SK-N-SH treated with all-trans-retinoic acid at 6 μM for 48 hours (cell line): ENCODE results near the gene YPEL5.
A peak's percentile ranks its signal among the peaks of the same experiment; 100 is the strongest.
"Not testable (repeated sequence)": the region's sequence is repeated elsewhere in the genome, so short reads cannot be mapped to it uniquely, and the experiment has no call there.

Experiments used
- ATAC-seq: fragments of 200-7000 bp; cut with Tn5 transposase; 3 replicates; pipeline ENCODE4 v1.9.1; 2020; ENCODE audit warnings: mild to moderate bottlenecking, moderate library complexity
- ARNTL ChIP-seq: fragments of 450-650 bp; formaldehyde crosslinking; IDR thresholded peaks from 2 replicates; pipeline ENCODE4 v1.5.0; 2020; ENCODE audit warnings: low read depth, mild to moderate bottlenecking, moderate library complexity, borderline replicate concordance
- BACH2 ChIP-seq: fragments of 250-450 bp; sonication (Bioruptor Pico); IDR thresholded peaks from 2 replicates; pipeline ENCODE4 v1.9.0; 2021; ENCODE audit warnings: mild to moderate bottlenecking, borderline replicate concordance
- CREB5 ChIP-seq: fragments of 250-450 bp; sonication (Bioruptor Pico); IDR thresholded peaks from 2 replicates; pipeline ENCODE4 v1.5.1; 2020; ENCODE audit warnings: low read depth, mild to moderate bottlenecking, moderate library complexity
- CSDC2 ChIP-seq: fragments of 250-450 bp; sonication (Bioruptor Pico); IDR thresholded peaks from 2 replicates; pipeline ENCODE4 v1.5.0; 2020; ENCODE audit warnings: mild to moderate bottlenecking, moderate library complexity
- CSRNP3 ChIP-seq: fragments of 250-450 bp; sonication (Bioruptor Pico); IDR thresholded peaks from 2 replicates; pipeline ENCODE4 v1.5.1; 2021; ENCODE audit warnings: mild to moderate bottlenecking, moderate library complexity
- ESRRG ChIP-seq: fragments of 250-450 bp; sonication (Bioruptor Pico); IDR thresholded peaks from 2 replicates; pipeline ENCODE4 v1.6.1; 2021; ENCODE audit warnings: mild to moderate bottlenecking
- GLIS3 ChIP-seq: fragments of 250-450 bp; sonication (Bioruptor Pico); IDR thresholded peaks from 2 replicates; pipeline ENCODE4 v1.5.0; 2020; ENCODE audit warnings: mild to moderate bottlenecking, moderate library complexity
- ISL1 ChIP-seq: fragments of 250-450 bp; sonication (Bioruptor Pico); IDR thresholded peaks from 2 replicates; pipeline ENCODE4 v2.1.2; 2022; ENCODE audit warnings: mild to moderate bottlenecking, moderate library complexity
- PATZ1 ChIP-seq: fragments of 250-450 bp; sonication (Bioruptor Pico); IDR thresholded peaks from 2 replicates; pipeline ENCODE4 v1.8.0; 2020; ENCODE audit warnings: mild to moderate bottlenecking, moderate library complexity, borderline replicate concordance
- POU6F1 ChIP-seq: fragments of 250-450 bp; sonication (Bioruptor Pico); IDR thresholded peaks from 2 replicates; pipeline ENCODE4 v1.8.0; 2021; ENCODE audit warnings: low read depth, mild to moderate bottlenecking, moderate library complexity, borderline replicate concordance
- PPARA ChIP-seq: fragments of 250-450 bp; sonication (Bioruptor Pico); IDR thresholded peaks from 2 replicates; pipeline ENCODE4 v1.5.0; 2020; ENCODE audit warnings: mild to moderate bottlenecking, borderline replicate concordance
- SNAI2 ChIP-seq: fragments of 250-450 bp; sonication (Bioruptor Pico); IDR thresholded peaks from 2 replicates; pipeline ENCODE4 v1.5.0; 2020; ENCODE audit warnings: mild to moderate bottlenecking, moderate library complexity
- TCF4 ChIP-seq: fragments of 250-450 bp; sonication (Bioruptor Pico); IDR thresholded peaks from 2 replicates; pipeline ENCODE4 v1.8.0; 2021; ENCODE audit warnings: mild to moderate bottlenecking, moderate library complexity, borderline replicate concordance
- TOX ChIP-seq: fragments of 250-450 bp; sonication (Bioruptor Pico); IDR thresholded peaks from 2 replicates; pipeline ENCODE4 v1.8.0; 2021; ENCODE audit warnings: mild to moderate bottlenecking, moderate library complexity, borderline replicate concordance
- TSHZ2 ChIP-seq: fragments of 250-450 bp; sonication (Bioruptor Pico); IDR thresholded peaks from 2 replicates; pipeline ENCODE4 v1.5.0; 2020; ENCODE audit warnings: mild to moderate bottlenecking, moderate library complexity
- ZC3H10 ChIP-seq: fragments of 250-450 bp; sonication (Bioruptor Pico); IDR thresholded peaks from 2 replicates; pipeline ENCODE4 v1.5.1; 2021; ENCODE audit warnings: mild to moderate bottlenecking, moderate library complexity
- ZFP3 ChIP-seq: fragments of 250-450 bp; sonication (Bioruptor Pico); IDR thresholded peaks from 2 replicates; pipeline ENCODE4 v1.5.0; 2020; ENCODE audit warnings: mild to moderate bottlenecking, moderate library complexity
- ZFP30 ChIP-seq: fragments of 450-650 bp; formaldehyde crosslinking; IDR thresholded peaks from 2 replicates; pipeline ENCODE4 v1.5.0; 2022; ENCODE audit warnings: mild to moderate bottlenecking, moderate library complexity
- ZNF565 ChIP-seq: fragments of 450-650 bp; formaldehyde crosslinking; conservative IDR thresholded peaks from 2 replicates; pipeline ENCODE4 v1.5.0; 2020; ENCODE audit warnings: low read depth, mild to moderate bottlenecking, moderate library complexity
- ZNF70 ChIP-seq: fragments of 450-650 bp; formaldehyde crosslinking; IDR thresholded peaks from 2 replicates; pipeline ENCODE4 v1.5.0; 2020; ENCODE audit warnings: mild to moderate bottlenecking, moderate library complexity
- ZNF8 ChIP-seq: fragments of 450-650 bp; formaldehyde crosslinking; IDR thresholded peaks from 2 replicates; pipeline ENCODE4 v1.5.0; 2020; ENCODE audit warnings: mild to moderate bottlenecking, moderate library complexity

Gene YPEL5

GRCh38 chr2:30100691-30101090, 46.1 kb upstream of the YPEL5 start:
- not testable (repeated sequence) for ATAC-seq

- TF ChIP-seq ZC3H10 (CRISPR knock-in tag) (no peak), ZFP30 (CRISPR knock-in tag) (no peak), PPARA (CRISPR knock-in tag) (no peak), ESRRG (CRISPR knock-in tag) (no peak), BACH2 (CRISPR knock-in tag) (no peak), PATZ1 (no peak), ZNF8 (CRISPR knock-in tag) (no peak), POU6F1 (CRISPR knock-in tag) (no peak), GLIS3 (CRISPR knock-in tag) (no peak), TOX (no peak), SNAI2 (no peak)
- ATAC-seq = no peak
Measured at GRCh38 chr2:30104307-30104706, 42.5 kb upstream of the YPEL5 start.

- 0 out of 3 replicates have a peak, but pooled peaks have one; percentile 21 for ATAC-seq
- no peak for TF ChIP-seq TOX
- no peak for TF ChIP-seq ZFP3 (CRISPR knock-in tag)
- no peak for TF ChIP-seq BACH2 (CRISPR knock-in tag)
- TF ChIP-seq, all 23 proteins: peak for 0
Measured at GRCh38 chr2:30105556-30105955, 41.3 kb upstream of the YPEL5 start.

GRCh38 chr2:30106543-30106942, 40.3 kb upstream of the YPEL5 start:
- TF ChIP-seq TCF4 (CRISPR knock-in tag) (no peak), CREB5 (CRISPR knock-in tag) (no peak), CSDC2 (no peak)
- TF ChIP-seq, all 23 proteins: peak for 0
- ATAC-seq = peak; percentile 35; the same call in 1 of the 3 replicates

- ATAC-seq = no peak
- TF ChIP-seq PATZ1 (no peak), TOX (no peak), CSRNP3 (no peak), ISL1 (CRISPR knock-in tag) (no peak), BACH2 (CRISPR knock-in tag) (no peak), ZNF8 (CRISPR knock-in tag) (no peak), SNAI2 (no peak), POU6F1 (CRISPR knock-in tag) (no peak), ZNF70 (CRISPR knock-in tag) (no peak), ZNF565 (CRISPR knock-in tag) (no peak), TCF4 (CRISPR knock-in tag) (no peak), ESRRG (CRISPR knock-in tag) (no peak), PPARA (CRISPR knock-in tag) (no peak), ZFP30 (CRISPR knock-in tag) (no peak), TSHZ2 (no peak), ARNTL (no peak)
Measured at GRCh38 chr2:30108192-30108591, 38.6 kb upstream of the YPEL5 start.
